Purkinje cell (primary cell): ENCODE data around the gene FGF10. TPM values are rescaled to one million over a fixed set of nuclear protein-coding genes. Genes with fewer than 3 reads are reported as not detected.

Experiments used
- polyA plus RNA-seq: library from polyadenylated mRNA; unstranded; fragments of >200 nt; fragmentation: Nextera tagmentation; gene quantifications from 2 replicates; pipeline ENCODE4 v1.2.1, GENCODE V29; 2014

FGF10 gene
- polyA plus RNA-seq: 0.14 TPM in 1 of 2 replicates, not detected in the other

GRCh38 chr5:44389090-44389822 is at the start of gene FGF10:
FGF10 (minus strand) TSS chr5:44389420; CDS start chr5:44388682, 738 bp downstream.

